Thyroid gland (tissue), 4 donors: ENCODE measurements around the gene BBS9.

Experiments used
- CTCF ChIP-seq, 6 experiments: fragments of 200-600 bp in 3 of 6; fragments of 450-650 bp in 3 of 6; sonication (generic) in 3 of 6; IDR thresholded peaks; one replicate each; pipeline ENCODE4 v1.5.1; 2016 to 2019; ENCODE audit warnings: antibody characterized with exemption in 6 of 6, mild to moderate bottlenecking in 2 of 6, inconsistent platforms in 1 of 6, moderate library complexity in 1 of 6
- POLR2A ChIP-seq, 2 donors: fragments of 450-650 bp; IDR thresholded peaks; one replicate each; pipeline ENCODE4 v1.6.1; 2017; ENCODE audit warnings: antibody characterized with exemption in 2 of 2, mild to moderate bottlenecking in 2 of 2, moderate library complexity in 1 of 2

- TF ChIP-seq CTCF (IDR thresholded peaks at IDR 0.05) (no peak), POLR2A (IDR thresholded peaks at IDR 0.05) (no peak)
Observed at GRCh38 chr7:33628894-33629293, 499.5 kb downstream of the BBS9 start.
